Measurements from ENCODE around the gene CDADC1.

DNA sequence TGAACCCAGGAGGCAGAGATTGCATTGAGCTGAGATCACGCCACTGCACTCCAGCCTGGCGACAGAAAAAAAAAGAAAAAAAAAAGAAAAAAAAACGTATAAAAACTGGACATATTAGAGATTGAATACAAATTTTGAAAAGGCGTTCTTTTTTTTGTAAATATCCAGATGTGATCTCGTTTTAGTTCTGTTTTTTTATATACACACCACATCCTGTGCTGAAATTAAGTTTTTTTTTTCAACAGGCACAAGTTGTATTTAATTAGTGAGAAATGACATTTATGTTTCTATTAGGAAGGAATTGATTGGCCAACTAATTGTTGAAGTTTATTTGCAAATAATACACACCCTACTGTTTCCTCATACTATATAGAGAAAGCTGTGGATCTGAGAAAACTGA lies 3.6 kb downstream of the CDADC1 start:
- TF ChIP-seq POLR2A (IDR thresholded peaks at IDR 0.05) = no peak
- TF ChIP-seq, protein P1, sequence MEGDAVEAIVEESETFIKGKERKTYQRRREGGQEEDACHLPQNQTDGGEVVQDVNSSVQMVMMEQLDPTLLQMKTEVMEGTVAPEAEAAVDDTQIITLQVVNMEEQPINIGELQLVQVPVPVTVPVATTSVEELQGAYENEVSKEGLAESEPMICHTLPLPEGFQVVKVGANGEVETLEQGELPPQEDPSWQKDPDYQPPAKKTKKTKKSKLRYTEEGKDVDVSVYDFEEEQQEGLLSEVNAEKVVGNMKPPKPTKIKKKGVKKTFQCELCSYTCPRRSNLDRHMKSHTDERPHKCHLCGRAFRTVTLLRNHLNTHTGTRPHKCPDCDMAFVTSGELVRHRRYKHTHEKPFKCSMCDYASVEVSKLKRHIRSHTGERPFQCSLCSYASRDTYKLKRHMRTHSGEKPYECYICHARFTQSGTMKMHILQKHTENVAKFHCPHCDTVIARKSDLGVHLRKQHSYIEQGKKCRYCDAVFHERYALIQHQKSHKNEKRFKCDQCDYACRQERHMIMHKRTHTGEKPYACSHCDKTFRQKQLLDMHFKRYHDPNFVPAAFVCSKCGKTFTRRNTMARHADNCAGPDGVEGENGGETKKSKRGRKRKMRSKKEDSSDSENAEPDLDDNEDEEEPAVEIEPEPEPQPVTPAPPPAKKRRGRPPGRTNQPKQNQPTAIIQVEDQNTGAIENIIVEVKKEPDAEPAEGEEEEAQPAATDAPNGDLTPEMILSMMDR (IDR thresholded peaks at IDR 0.05) = no peak
